Endodermal cell (in vitro differentiated cells): Measurements from ENCODE around the gene NAP1L3. TPM values are rescaled to one million over a fixed set of nuclear protein-coding genes. Genes with fewer than 3 reads are reported as not detected.

Source experiments
- DNase-seq: peaks from one replicate; pipeline ENCODE4 v3.0.0-alpha.2; 2017
- H3K27ac ChIP-seq: 2 replicates; pipeline ENCODE4 v1.5.1; 2013; ENCODE audit warnings: mild to moderate bottlenecking, low read depth, low read length, moderate library complexity
- H3K27me3 ChIP-seq: 2 replicates; pipeline ENCODE4 v1.6.1; 2013; ENCODE audit warnings: mild to moderate bottlenecking, low read length, moderate library complexity; ENCODE audit not compliant: insufficient read depth, control insufficient read depth, poor library complexity, severe bottlenecking
- H3K36me3 ChIP-seq: 2 replicates; pipeline ENCODE4 v1.7.0; 2013; ENCODE audit warnings: mild to moderate bottlenecking, low read length, moderate library complexity; ENCODE audit not compliant: control insufficient read depth, insufficient read depth
- H3K4me1 ChIP-seq: one replicate; pipeline ENCODE4 v1.7.0; 2013; ENCODE audit warnings: low read length; ENCODE audit not compliant: control insufficient read depth, insufficient read depth
- H3K4me3 ChIP-seq: 2 replicates; pipeline ENCODE4 v1.5.1; 2013; ENCODE audit warnings: mild to moderate bottlenecking, low read length, moderate library complexity
- H3K9ac ChIP-seq: 2 replicates; pipeline ENCODE4 v1.6.1; 2013; ENCODE audit warnings: mild to moderate bottlenecking, low read length, moderate library complexity; ENCODE audit not compliant: poor library complexity, severe bottlenecking; ENCODE audit errors: extremely low read depth
- H3K9me3 ChIP-seq: 2 replicates; pipeline ENCODE4 v1.6.1; 2013; ENCODE audit warnings: mild to moderate bottlenecking, low read length, moderate library complexity; ENCODE audit not compliant: control insufficient read depth
- H3K27ac Mint-ChIP-seq: 2 replicates; pipeline ENCODE4 v1.8.0; 2020; ENCODE audit warnings: mixed read lengths
- H3K27me3 Mint-ChIP-seq: 2 replicates; pipeline ENCODE4 v1.8.0; 2021; ENCODE audit warnings: mild to moderate bottlenecking, mixed read lengths; ENCODE audit not compliant: insufficient read depth
- H3K36me3 Mint-ChIP-seq: 2 replicates; pipeline ENCODE4 v1.8.0; 2020; ENCODE audit warnings: low read depth, mixed read lengths
- H3K4me1 Mint-ChIP-seq: 2 replicates; pipeline ENCODE4 v1.8.0; 2020; ENCODE audit warnings: mixed read lengths
- H3K4me3 Mint-ChIP-seq: 2 replicates; pipeline ENCODE4 v1.8.0; 2020; ENCODE audit warnings: mild to moderate bottlenecking, moderate library complexity, mixed read lengths
- H3K9me3 Mint-ChIP-seq: 2 replicates; pipeline ENCODE4 v1.8.0; 2020; ENCODE audit warnings: mild to moderate bottlenecking, mixed read lengths
- WGBS, 2 experiments: methylation state at CpG; one replicate each; pipeline versions ENCODE4 v1.1.5 to v1.1.7; 2013; ENCODE audit warnings: missing lambda C conversion rate in 2 of 2, mixed read lengths in 1 of 2; ENCODE audit not compliant: insufficient coverage in 1 of 2, insufficient read length in 1 of 2; 5-methylcytosine and 5-hydroxymethylcytosine counted together
- total RNA-seq, 2 donors: library from RNA; stranded (reverse); fragmentation: NEBNext Ultra II Directional in 1 of 2; extraction: Animal tissue kit (Norgen Biotek cat#: 25700) in 1 of 2; gene quantifications; 2 replicates in 1 of 2; 3 replicates in 1 of 2; pipeline ENCODE4 v1.2.1, GENCODE V29; 2021
- TF ChIP-seq, protein P1 (sequence below): fragments of 200-600 bp; sonication (generic); conservative IDR thresholded peaks from 2 replicates; pipeline ENCODE4 v1.5.0; 2021; ENCODE audit warnings: antibody characterized with exemption, mild to moderate bottlenecking

The NAP1L3 gene
- total RNA-seq, 2 donors from 2014 or later: 7.9 to 19.3 TPM

DNA sequence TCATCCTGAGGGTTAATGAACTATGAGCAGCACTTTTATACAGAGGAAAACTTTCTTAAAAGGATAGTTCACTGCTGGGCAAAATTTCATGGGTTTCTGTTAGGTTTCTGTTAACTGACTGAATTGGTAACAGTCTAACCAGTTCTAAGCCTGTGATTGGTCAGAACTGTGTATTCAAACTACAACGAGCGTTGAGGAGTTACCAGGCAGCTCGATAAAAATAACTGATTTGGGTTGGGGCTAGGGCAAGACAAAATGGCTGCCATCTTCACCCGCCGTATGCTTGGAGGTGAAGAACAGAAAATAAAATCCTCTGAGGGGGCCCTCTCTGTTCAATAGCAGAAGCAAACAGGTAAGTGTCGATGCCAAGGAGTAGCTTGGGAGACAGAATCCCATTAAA, 22.6 kb upstream of the NAP1L3 start:
- H3K36me3 ChIP-seq: no peaks in the 10 kb centered on the region
- H3K27me3 Mint-ChIP-seq: no peaks in the 10 kb centered on the region
- H3K27ac ChIP-seq: no peak overlapping the region
- no peak overlapping the region for H3K4me3 ChIP-seq
- no peaks in the 10 kb centered on the region for H3K4me1 ChIP-seq
- no peaks in the 10 kb centered on the region for H3K27me3 ChIP-seq
- TF ChIP-seq, protein P1, sequence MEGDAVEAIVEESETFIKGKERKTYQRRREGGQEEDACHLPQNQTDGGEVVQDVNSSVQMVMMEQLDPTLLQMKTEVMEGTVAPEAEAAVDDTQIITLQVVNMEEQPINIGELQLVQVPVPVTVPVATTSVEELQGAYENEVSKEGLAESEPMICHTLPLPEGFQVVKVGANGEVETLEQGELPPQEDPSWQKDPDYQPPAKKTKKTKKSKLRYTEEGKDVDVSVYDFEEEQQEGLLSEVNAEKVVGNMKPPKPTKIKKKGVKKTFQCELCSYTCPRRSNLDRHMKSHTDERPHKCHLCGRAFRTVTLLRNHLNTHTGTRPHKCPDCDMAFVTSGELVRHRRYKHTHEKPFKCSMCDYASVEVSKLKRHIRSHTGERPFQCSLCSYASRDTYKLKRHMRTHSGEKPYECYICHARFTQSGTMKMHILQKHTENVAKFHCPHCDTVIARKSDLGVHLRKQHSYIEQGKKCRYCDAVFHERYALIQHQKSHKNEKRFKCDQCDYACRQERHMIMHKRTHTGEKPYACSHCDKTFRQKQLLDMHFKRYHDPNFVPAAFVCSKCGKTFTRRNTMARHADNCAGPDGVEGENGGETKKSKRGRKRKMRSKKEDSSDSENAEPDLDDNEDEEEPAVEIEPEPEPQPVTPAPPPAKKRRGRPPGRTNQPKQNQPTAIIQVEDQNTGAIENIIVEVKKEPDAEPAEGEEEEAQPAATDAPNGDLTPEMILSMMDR: no peak
- no peak overlapping the region for H3K27ac Mint-ChIP-seq
- no peak overlapping the region for H3K9ac ChIP-seq
- H3K9me3 Mint-ChIP-seq: no peaks in the 10 kb centered on the region
- no peaks in the 10 kb centered on the region for H3K9me3 ChIP-seq
- 97% methylated on average over 6 of the region's 6 CpGs; no CpG with 5 or more reads in 1 of the 2 experiments for WGBS, 2 experiments
- DNase-seq: no peak
- H3K4me1 Mint-ChIP-seq: no peaks in the 10 kb centered on the region
- H3K4me3 Mint-ChIP-seq: no peak overlapping the region
- no peaks in the 10 kb centered on the region for H3K36me3 Mint-ChIP-seq

DNA sequence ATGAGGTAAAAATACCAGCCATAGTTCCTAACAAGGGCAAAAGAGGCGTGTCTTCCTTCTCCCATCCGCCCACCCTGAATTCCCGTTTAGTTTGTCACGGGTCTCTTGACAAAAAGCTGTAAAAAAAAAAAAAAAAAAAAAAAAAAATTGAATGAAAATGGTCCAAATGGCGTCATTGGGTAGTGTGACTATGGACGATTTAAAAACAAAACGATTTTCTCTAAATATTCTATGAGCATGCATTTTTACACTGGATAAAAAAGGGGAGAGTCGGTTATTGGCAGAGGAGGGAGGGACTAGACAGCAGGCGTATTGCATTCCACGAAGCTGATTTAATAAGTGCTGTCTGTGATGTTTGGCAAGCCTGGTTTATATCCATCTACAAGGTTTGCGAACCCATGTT, 492 bp upstream of the NAP1L3 start, which contains the start of gene FAM133A:
Gene FAM133A, plus strand, starts transcription at position 338 of the 403 bp plus-strand sequence. CDS start 35,214 bp downstream, outside the sequence.
- Histone ChIP-seq H3K27ac (peak within 1 kb of the TSS; percentile 76), H3K9ac (peak within 1 kb of the TSS; percentile 51), H3K27me3 (no peaks in the 10 kb centered on the region), H3K4me3 (peak within 1 kb of the TSS; percentile 86), H3K9me3 (no peaks in the 10 kb centered on the region), H3K36me3 (no peaks in the 10 kb centered on the region), H3K4me1 (no peaks in the 10 kb centered on the region)
- peak within 1 kb of the TSS; percentile 97 for H3K4me3 Mint-ChIP-seq
- H3K36me3 Mint-ChIP-seq: no peaks in the 10 kb centered on the region
- no peaks in the 10 kb centered on the region for H3K9me3 Mint-ChIP-seq
- 12% methylated on average over 7 of the region's 11 CpGs; no CpG with 5 or more reads in 1 of the 2 experiments for WGBS, 2 experiments
- peaks cover 2% of the 10 kb centered on the region for H3K27me3 Mint-ChIP-seq
- TF ChIP-seq, protein P1: no peak
- no peak for DNase-seq
- H3K27ac Mint-ChIP-seq: peak within 1 kb of the TSS; percentile 93
- H3K4me1 Mint-ChIP-seq: peaks cover 16% of the 10 kb centered on the region

DNA sequence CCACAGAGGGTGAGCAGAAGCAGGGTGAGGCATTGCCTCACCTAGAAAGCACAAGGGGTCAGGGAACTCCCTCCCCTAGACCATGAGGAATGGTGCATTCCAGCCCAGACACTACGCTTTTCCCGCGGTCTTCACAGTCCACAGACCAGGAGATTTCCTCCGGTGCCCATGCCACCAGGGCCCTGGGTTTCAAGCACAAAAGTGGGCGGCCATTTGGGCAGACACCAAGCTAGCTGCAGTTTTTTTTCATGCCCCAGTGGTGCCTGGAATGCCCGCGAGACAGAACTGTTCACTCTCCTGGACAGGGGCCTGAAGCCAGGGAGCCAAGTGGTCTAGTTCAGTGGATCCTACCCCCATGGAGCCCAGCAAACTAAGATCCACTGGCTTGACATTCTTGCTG, 12.8 kb downstream of the NAP1L3 start:
- no peak overlapping the region for H3K9ac ChIP-seq
- H3K9me3 Mint-ChIP-seq: no peaks in the 10 kb centered on the region
- no peaks in the 10 kb centered on the region for H3K9me3 ChIP-seq
- no peak overlapping the region for H3K27ac ChIP-seq
- TF ChIP-seq, protein P1: no peak
- no peak overlapping the region for H3K27ac Mint-ChIP-seq
- no peaks in the 10 kb centered on the region for H3K4me1 ChIP-seq
- no peaks in the 10 kb centered on the region for H3K4me1 Mint-ChIP-seq
- no peaks in the 10 kb centered on the region for H3K27me3 Mint-ChIP-seq
- 96% methylated on average over 7 of the region's 7 CpGs; no CpG with 5 or more reads in 1 of the 2 experiments for WGBS, 2 experiments
- H3K36me3 Mint-ChIP-seq: no peaks in the 10 kb centered on the region
- H3K36me3 ChIP-seq: no peaks in the 10 kb centered on the region
- no peak overlapping the region for H3K4me3 Mint-ChIP-seq
- no peak for DNase-seq
- no peaks in the 10 kb centered on the region for H3K27me3 ChIP-seq
- H3K4me3 ChIP-seq: no peak overlapping the region
